Endometrium (tissue), 2 donors: ENCODE results near the gene FBLN2.
"Not testable (repeated sequence)": the region's sequence is repeated elsewhere in the genome, so short reads cannot be mapped to it uniquely, and the experiment has no call there.

Experiments used
- FAIRE-seq: peaks from 2 replicates; lab custom pipeline; 2012; peaks lifted over from hg19 to GRCh38; lab: Jason Lieb, UNC
- donor health status: control.
- donor health status: control.

Gene FBLN2

DNA sequence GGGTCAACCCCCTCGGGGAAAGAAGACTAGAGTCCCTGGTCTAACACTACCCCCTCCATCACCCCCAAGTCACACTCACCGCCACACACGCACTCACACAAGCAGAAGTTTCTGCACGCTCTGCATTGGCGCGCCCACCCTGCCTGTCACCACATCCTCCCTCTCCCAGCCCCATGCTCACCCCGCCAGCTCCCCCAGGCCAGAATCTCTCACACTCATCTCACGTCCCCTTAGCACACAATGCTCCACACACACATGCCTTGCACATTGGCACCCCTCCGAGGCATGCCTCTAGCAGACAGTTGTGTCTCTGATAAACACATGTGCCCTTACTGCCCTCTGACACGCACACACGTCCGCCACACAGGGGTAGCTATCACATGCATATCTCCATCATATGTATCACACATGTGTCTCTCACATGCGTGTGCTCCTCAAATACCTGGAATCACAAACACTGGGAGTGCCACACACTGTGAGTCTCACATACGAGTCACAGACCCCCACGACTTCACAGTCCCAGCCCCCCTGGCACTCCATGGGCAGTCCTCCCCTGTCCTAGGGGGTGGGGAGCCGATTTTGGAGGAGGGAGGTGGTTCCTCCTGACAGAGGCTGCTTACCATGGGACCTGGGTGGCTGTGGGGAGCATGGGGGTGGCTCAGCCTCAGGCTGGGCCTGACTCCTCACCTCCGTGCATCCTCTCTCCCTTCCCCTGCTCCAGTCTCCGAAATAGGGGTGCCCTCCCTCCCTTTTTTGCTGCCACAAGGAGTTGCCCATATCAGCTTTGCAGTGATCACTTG is 898 bp downstream of the FBLN2 start:
- FAIRE-seq, result no peak

DNA sequence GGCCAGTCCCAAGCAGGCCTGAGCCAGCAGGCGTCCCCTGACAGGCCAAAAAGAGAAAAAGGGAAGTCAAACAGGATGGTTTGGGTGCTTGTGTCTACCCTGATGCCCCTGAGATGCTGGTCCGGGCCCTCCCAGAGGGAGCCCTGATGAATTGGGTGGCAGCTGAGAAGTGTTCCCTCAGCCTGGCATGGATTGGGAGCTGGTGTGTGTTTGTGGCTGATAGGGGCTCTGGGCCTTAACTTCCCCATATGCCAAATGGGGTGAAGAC is 1.4 kb downstream of the FBLN2 start:
- no peak for FAIRE-seq

DNA sequence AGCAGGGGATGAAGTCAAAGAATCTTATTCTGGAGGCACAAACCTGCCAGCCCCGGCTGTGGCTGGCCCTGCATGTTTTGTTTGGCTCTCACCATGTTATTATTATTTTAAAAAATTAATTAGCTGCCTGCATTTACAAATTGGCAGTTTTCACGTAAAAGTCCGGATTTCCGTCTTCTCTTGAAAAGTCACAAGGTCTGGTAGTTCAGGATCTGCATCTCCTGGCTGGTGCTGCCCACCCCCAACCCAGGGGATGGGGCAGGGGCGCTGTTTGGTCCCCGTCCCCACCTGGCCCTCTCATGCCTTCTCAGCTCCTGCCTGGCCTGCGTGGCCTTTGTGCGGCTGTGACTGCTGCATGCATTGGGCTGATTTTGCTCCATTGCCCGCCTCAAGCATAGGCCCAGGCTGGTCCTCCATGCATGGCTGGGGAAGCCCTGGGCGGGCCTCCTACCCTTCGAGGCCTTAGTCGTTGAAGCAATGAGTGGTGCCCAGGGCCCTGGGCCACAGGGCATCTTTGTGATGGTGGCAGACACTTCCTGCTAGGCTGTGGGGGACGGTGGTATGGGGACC is 2.0 kb downstream of the FBLN2 start:
- no peak for FAIRE-seq

DNA sequence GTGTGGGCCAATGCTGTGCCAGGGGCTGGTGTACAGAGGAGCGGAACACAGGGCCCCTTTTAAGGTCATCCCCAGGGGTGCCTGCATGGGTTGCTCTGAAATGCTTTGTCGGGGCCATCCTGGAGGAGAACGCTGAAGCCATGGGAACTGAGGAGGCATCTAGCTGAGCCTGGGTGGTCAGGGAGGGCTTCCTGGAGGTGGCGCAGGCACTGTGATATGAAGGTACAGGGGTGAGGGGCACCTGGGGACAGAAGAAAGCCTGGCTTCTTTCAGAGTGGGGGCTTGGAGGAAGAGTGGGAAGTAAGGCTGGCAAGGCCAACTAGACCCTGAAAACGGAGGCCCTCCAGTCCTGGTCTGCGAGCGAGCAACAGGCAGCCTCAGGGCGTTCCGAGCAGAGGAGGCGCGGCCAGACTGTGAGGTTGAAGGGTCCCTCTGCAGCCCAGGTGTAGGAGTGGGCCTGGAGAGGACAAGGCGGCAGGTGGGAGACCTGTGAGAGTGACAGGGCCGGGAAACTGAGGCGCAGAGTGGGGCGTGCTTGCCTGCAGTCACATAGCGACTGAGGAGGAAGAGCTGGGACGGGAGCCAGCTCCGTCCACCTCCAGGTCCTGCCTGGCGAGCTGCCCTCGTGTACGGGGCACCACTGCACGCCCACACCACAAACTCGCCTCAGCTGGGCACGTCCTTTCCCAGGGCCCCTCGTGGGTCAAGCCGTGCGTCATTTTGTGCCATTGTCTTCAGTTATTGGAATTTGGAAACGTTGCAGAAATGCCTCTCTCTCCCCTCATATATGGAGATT is 4.1 kb downstream of the FBLN2 start:
- no peak for FAIRE-seq

DNA sequence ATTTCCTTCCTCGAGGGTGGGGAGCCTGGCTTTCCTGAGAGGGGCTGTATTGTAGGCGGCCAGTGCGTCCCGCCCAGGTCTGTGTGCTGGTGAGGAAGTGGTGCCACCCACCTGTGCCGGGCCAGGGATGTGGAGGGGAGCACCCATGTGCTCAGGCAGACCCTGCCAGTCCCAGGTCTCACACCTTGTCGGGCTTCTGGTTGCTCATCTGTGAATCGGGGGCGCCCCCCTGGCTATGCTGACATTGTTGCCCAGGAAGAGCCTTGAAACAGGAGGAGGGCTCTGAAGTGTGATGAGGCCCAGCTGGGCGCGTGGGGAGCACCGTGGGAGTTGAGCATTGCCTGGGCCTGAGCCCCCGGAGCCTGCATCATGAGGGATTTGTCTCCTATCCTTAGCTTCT is 4.8 kb downstream of the FBLN2 start:
- FAIRE-seq, result no peak

DNA sequence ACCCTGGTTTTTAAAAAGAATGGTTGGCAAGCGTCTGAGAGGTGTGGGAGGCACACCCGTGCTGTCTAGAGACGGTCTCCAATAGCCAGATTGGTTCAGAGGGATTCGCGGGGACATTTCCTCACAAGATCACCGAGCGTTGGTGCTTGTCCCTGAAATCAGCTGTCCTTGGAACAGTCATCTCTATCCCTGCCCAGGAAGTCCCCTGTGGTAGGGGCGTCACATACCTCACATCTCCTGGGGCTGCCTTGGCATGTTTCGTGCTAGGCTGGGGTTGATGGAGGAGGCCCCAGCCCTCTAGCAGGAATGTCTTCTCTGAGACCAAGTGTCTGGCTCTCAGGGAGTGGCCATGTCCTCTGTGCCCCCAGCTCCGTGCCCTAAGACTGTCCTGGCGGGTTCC is 6.8 kb downstream of the FBLN2 start:
- FAIRE-seq, result no peak

DNA sequence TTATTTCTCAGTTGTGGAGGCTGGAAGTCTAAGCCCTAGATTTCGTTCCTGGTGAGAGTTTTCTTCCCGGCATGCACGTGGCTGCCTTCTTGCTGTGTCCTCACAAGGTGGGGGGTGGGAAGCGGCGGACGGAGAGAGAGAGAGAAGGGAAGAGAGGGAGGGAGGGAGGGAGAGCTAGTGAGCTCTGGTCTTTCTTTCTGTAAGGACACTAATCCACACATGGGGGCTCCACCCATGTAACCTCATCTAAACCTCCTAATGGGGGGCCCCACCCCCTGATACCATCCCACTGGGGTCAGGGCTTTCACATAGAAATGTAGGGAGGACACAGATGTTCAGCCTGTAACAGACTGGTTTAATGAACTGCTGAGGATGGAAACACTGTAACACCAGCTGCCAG is 7.3 kb downstream of the FBLN2 start:
- FAIRE-seq, result no peak

DNA sequence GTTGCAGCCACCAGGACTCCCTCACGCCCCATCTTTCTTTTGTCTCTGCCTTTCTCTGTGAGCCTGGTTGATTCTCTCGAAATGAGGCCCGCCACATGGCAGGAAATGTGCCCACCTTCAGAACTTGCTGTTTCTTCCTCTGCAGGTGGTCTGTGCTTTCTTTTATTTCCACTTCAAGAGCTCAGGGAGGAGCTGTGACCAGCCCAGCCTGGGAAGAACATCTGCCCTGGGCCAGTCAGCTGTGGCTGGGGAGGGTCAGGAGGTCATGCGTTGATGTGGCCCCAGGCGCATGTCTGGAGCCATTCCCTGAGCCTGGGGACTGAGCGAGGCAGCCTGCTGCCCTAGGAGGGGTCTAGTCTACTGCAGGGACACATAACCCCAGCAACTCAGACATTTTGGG is 8.0 kb downstream of the FBLN2 start:
- no peak for FAIRE-seq

DNA sequence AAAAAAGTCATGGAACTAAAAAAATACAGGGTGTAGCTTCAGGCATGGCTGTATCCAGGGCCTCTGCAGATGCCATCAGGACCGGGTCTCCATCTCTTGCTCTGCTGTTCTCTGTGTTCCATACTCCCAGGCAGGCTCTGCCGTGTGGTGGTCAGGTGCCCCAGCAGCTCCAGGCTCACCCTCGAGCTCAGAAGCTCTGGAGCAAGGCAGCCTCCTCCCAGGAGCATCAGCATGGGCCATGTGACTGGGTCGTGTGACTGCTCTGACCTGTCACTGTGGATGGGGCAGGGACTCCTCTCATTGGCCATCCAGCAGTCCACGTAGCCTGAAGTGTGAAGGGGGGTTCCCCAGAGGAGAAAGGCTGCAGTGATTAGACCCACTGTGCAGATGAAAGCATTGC is 8.5 kb downstream of the FBLN2 start:
- no peak for FAIRE-seq

DNA sequence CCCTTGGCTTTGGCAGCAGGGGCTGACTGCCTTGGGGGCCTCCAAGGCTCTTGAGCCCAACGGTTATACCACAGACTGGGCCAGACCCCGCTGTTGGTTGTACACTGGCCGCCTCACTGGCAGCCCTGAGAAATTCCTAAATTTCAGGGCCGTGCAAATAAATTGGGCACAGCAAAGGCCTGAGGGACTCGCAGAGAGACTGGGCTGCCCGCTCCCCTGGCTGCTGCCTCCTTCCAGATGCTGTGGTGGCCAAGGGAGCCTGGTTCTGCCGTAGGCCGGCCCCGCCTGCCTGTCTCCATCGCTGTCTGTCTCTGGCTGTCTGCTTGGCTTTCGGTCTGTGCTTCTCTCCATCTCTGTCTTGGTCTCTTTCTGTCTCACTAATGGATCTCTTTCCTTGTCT is 9.0 kb downstream of the FBLN2 start:
- no peak for FAIRE-seq

DNA sequence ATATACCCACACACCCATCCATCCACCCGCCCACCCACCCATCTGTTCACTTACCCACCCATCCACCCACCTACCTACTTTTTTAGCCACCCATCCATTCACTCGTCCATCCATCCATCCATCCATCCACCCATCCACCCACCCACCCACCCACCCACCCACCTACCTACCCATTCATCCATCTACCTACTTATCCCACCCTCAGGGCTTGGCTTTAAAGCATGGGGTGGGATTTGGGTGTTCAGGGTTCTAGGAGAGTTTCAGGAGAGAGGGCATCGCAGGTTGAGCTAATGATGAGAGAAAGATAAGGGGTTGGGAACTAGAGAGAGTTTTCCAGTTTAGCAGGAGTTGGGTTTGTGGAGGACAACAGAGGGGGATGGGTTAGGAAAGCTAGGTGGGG is 9.7 kb downstream of the FBLN2 start:
- FAIRE-seq, result no peak

DNA sequence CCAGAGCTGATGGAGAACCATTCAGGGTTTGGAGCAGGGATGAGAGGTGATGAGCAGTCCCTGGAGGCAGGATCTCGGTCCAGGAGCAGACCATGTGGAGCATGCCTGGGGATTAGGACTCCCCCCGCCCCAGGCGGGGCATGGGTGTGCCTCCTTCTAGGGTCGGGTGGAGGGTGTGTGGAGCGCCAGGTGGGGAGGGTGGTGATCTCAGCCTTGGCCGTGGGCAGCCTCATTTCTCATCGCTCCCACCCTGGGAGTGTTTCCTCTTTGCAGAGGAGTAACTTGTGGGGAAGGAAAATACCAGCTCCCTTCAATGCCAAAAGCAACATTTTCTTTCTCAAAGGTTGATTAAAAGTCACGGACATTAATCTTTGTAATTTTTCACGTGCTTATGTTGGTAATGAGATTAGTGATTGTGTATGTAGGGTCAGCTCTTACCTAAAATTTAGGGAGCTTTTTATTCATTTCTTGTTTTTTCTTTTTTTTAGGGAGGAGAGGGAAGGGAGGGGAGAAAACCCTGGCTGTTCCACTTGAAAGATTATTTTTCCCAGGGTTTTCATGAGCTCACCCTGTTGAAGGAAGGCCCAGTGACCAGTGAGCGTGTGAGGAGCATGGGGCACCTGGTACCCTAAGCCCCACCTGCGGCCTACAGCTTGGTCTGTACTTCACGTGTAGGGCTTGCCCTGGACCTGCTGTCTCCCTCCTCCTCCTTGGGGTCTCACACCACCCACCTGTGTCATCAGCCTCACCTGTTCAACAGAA is 11.0 kb downstream of the FBLN2 start:
- FAIRE-seq, result no peak

DNA sequence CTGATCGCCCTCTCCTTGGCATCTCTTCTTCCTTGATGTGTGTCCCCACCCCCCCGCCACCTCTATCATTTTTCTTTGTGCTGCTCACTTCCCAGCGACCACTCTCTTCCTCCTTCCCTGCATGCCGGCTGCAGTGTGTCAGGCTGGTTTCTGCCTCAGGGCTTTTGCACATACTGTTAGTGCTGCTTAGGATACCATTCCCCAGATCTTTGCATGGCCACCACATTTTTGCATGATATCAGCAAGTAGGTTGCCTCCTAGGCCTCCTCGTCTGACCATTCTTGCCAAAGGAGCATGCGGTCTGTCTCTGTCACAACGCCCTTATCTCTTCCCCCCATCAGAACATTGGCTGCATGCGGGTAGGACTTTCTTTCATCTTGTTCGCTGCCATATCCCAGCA is 12.5 kb downstream of the FBLN2 start:
- no peak for FAIRE-seq

DNA sequence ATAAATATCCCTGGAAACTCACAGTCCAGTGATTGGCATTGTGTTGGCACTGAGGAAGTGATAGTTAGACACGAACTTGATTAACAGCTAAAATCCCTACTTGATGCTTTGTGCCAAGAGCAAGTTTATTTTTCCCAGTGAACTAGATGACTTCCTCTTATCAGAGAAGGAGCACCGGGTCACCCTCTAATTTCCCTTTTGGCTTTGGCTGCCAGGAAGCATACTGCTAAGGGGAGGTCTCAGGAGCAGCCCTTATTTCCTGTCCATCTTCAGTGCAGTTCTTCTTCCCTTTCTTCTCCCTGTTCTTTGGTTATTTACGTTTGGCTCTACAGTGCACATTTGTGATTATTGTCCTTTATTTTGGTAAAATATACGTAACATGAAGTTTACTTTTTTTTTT is 13.0 kb downstream of the FBLN2 start:
- FAIRE-seq, result no peak

DNA sequence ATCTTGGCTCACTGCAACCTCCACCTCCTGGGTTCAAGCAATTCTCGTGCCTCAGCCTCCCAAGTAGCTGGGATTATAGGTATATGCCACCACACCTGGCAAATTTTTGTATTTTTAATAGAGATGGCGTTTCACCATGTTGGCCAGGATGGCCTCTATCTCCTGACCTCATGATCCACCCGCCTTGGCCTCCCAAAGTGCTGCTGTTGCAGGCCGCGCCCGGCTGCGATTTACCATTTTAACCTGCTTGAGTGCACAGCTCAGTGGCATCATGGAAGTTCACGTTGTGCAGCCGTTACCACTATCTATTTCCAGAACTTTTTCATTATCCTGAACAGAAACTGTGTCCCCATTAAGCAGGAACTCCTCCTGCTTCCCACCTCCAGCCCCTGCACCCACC is 13.5 kb downstream of the FBLN2 start:
- not testable (repeated sequence) for FAIRE-seq

DNA sequence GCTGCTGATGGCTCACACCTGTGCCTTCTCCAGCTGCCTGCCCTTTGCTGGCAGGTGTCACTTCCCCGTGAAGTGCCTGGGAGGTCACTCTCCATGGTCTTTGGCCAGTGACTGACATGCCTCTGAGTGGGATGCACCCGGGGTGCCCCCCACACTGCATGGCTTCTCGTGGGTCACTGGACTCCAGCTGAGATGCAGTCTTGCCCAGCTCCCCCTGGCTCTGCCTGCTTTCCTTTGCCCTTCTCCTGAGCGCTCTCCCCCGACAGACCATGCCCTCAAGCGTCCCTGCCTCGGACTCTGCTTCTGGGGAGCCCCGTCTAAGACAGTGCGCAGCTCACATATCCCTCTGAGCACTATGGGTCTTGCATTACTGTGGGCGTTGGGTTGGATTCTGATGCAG is 14.4 kb downstream of the FBLN2 start:
- no peak for FAIRE-seq

DNA sequence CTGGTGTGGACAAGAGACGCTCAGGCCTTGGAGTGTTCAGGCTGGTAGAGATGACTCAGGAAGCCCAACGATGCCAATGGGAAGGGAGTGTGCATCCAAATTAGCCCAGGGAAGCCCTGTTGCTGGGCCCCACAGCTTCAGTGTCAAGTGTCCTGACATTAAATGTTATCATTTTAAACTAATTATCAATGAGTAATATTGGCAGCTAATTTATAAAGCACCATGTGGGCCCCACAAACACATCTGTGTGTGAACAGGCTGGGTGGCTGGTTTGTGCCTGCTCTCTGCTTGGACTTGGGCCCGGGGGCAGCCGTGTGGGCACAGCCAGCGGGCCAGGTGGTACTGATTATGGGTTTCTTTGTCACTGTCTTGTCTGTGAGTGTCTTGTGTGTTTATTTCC is 15.0 kb downstream of the FBLN2 start:
- FAIRE-seq, result no peak

DNA sequence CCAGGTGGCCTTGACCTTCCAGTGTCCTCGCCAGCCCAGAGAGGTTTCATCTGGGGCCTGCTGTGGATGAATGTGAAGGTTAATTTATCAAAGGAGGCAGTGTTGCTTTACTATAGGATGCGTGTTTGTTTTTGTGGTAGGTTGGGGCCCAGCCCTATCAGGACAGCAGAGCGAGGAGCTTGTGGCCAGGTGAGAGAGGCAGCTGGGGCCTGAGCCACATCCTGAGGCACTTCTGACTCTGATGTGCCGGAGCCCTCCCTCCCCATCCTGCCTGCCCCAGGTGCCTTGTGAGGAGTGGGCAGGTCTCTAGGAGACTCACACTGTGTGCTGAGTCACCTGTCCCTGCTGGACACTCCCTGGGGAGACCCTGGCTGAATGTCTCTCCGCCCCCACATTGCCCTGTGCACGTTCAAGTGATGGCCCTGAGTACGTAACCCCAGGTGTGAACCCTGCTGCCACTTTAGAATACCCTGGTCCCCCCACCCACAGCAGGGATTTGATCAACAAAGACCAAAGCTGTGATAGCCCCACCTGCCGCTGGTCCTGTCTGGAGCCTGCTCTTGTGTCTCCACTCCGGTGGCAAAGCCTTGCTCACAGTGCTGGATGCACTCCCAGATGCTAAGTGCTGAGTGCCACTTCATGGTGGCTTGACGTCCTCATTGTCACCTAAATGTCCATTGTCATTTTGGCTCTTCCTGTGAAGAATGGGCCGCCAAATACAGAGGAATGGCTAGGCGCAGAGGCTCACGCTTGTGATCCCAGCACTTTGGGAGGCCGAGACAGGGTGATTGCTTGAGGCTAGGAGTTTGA is 16.0 kb downstream of the FBLN2 start:
- no peak for FAIRE-seq

DNA sequence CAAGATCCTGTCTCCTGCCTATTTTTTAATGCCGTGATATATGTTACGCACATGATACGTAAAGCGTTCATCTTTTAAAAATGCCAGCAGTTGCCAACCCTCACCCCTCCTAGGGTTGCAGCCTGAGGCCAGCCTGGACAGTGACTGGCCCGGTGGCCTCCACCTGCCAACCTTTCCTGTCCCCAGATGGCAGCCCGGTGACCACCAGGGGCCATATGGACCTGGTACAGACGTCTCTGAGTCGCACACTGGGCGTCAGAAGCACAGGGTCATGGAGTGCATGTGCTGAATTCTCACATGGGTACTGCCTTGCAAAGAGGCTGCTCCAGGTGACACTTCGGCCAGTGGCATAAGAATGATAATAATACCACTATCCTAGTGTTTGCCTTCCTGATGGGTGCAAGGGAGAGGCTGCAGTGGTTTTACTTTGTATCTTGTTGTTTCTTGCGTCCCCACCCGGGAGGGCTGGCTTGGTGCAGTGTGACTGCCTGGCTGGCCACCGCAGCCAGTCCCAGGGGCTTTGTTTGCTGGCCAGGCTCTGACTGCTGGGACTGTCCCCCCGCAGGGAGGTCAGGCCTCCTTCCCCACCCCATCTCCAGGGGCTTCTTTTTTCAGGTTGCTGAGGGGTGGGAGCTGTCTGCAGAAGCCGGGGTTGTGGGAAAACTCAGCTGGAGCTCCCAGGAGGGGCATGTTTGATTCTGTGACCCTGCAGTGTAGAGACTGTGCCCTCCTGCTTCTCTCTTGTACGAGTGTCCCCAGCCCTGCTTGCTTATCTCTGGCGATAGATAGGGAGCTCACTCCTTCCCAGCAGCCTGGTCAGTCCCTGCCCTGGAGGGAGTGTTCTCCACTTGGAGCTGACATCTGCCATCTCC is 16.9 kb downstream of the FBLN2 start:
- FAIRE-seq, result no peak

DNA sequence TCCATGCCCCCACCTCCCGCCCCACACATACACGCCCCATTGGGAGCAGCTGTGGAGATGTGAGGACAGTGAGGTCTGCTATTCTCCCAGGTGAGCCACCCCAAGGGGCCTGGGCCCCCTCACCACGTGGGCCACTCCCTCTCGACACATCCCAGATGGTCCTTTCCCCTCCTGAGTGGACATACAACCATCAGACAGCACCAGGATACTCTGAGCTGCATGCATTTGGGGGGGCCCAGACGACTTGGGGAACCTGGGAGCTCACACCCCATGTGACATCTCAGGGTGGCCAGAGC is 17.5 kb downstream of the FBLN2 start:
- no peak for FAIRE-seq

DNA sequence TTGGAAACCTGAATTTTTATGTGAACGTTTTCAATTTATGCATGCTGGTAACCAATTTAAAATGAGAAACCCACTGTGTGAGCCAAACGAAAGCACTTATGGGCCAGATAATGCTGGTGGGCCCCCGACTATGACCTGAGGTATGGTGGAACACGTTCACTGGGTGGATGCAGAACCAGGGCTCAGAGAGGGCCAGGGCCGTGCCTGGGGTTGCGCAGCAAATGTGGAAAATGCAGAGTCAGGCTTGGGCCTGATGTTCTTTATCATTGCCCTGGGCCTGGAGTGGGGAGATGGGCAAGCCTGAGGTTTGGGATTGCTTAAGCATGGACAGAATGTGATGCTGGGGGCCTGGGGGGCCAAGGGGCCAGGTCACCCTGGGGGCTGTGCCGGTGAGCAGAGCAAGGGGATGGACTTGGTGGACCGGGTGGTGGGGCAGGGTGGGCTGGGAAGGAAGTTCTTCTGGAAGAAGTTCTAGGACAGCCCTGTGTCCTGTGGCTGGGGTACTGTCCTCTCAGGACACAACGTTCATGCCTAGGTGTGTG is 17.9 kb downstream of the FBLN2 start:
- no peak for FAIRE-seq
